Inferior parietal cortex (tissue), 1 donor: ENCODE results near the gene SPOCK1.

Experiments used
- DNase-seq: peaks from one replicate; pipeline ENCODE4 v3.0.0-alpha.2; 2016; ENCODE audit errors: extremely low spot score

The SPOCK1 gene

DNA sequence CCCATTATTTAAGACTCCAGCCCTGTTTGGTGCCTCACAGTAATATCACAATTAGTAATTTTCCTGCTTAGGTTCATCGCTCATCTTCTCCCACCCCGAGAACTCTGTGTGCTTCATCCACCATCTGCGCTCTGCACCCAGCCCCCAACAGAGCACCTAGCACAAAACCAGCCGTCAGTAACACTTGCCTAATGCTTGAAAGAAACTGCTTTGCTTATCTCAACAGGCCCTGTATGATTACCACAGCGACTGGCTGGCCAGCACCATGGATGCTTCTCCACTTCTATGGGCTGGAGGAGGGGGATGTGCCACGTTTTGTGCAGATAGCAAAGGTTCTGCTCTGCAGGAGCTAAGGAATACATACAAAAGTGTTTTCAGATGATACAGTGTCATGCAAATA is 166.8 kb downstream of the SPOCK1 start:
- no peak for DNase-seq

DNA sequence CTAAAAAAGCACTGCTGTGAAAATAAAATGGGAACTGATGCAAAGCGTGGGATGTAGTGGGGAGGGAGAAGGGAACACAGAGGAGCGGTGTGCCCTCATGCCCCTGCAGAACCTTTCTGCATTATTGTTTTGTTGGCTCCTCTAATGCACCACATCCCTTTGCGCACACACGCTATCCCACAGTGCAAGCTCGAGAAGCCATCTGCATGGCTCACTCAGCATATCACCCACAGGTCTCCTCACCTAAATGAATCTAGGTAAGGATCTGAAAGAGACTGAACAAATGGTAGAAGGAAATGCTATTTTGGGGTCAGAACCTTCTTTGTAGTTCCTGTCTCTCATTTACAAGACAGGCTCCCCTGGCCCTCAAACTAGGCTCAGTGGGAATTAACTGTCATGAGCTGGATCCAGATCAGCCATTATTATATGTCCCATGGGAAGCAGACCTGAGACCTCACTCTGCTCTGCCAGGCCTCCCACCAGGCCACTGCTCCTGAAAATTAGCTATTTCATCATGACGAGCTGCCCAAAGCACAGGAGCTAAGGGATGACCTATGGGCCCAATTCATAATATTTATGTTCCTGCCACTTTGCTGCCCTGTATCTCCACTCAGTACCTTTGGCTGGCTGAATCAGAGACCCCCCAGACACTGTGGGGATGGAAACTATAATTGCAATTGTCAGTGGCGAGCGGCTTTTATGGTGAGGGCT is 169.4 kb downstream of the SPOCK1 start:
- DNase-seq: no peak

DNA sequence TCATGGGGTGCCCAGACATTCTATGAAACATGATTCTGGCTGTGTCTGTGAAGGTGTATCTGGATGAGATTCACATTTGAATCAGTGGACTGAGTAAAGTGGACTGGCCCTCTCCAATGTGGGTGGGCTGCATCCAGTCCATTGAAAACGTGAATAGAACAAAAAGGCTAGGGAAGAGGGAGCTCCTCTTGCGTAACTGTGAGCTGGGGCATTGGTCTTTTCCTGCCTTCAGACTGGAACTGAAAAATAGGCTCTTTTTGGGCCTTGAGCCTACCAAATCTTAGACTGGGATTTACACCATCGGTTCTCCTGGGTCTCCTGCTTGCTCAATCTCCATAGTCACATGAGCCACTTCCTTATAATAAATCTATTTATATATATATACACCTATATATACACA is 170.1 kb downstream of the SPOCK1 start:
- no peak for DNase-seq

DNA sequence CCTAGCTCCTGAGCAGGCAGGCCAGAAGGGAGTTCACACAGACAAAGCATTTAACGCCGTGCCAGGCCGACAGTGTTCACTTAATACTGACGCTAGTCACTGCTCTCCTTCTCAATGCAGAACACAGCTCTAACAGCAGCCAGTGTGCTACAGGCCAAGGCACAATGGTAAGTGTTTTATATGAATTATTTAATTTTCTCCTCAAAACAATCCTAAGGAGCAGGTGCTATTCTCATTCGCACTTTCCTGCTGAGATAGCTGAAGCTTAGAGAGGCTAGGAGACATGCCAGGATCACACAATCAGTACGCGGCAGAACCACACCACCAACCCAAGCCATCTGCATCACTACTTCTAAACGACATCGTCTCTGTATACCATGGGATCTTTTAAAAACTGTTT is 170.7 kb downstream of the SPOCK1 start:
- DNase-seq: no peak

DNA sequence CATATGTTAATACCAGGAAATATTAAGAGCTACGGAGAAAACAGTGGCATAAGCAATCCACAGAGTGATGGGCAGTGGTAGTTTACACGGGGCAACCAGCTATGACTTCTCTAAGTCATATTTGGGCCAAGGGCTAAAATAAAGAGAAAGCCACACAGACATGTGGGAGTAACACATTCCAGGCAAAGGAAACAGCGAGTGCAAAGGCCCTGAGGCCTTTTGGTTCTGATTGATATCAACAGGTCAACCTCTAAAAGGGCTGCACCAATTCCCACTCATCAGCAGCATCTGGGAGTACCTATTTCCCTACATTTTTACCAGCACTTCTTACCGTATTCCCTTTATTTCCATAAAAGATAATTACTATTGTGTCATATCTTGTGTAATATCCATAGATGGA is 173.4 kb downstream of the SPOCK1 start:
- DNase-seq: no peak

DNA sequence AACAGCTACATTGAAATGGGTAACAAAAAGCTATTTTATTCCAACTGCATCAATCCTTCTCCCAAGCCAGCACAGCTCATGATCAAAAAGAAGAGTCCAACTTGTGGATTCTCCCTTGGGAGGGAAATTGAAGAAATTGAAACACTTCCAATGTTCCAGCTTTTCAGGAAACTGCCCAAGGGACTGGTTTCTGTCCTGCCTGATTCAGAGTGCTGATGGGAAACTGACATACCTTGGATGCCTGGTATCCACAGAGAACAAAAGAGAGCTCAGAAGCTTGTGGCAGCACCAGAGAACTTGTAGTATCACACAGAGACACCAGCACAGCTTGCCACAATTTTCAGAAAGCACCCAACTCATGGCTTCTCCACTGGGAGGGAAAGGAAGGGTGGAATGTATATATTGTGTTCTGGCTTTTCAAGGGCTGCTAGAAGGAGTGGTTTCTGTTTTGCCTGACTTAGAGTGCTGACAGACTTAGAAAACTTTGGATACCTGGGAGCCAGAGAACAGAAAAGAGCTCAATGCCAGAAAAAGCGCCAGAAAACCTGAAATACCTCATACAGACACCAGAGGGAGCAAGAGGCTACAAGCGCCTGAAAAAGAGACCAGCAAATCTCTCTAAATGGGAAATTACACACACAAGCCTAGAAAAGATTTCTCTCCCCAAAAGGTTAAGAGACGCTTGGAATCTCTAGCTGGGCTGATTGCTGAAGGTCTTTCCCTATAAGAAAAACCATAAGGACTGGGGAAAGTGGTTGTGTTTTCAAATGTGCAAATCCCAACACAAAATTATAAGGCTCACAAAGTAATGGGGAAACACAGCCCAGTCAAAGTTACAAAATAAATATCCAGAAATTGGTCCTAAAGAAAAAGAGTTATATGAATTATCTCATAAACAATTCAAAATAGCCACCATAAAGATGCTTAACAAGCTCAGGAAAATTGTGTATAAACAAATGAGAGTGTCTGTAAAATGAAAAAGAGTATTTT is 178.8 kb downstream of the SPOCK1 start:
- DNase-seq: peak; percentile 88

DNA sequence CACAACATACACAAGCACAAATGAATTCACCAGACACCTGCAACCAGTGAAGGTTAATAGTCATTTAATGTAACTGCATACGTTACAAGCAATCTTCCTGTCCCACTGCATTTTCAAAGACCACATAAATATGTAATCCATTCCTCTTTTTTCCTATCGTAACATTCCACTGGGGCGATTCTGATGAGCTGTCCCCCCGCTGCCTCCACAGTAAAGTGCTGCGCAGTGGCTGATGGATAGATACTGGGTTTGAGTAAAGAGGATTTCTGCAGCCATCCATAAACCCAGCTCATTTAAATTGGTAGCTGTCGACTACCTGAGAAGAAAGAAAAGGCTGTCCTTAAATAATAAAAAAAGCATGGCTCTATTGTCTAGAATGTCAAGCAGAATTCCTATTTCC is 181.1 kb downstream of the SPOCK1 start:
- DNase-seq: no peak

DNA sequence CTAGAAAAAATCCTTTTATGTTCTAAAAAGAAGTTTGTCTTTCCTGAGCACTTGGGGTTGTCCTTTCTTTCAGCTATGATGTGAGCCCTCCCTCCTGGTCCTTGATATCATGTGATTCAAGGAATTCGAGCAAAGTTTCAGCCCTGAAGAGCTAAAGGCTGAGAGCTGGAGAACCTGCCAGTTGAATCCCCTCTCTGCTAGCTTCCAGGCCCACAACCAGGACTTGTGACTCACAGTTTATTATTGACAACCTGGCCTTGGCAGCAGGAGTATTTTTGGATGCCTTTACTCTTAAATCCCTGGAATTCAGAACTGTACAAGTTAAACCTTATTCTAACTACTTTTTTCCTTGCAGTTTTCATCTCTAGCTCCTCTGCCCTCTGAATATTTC is 182.8 kb downstream of the SPOCK1 start:
- no peak for DNase-seq

DNA sequence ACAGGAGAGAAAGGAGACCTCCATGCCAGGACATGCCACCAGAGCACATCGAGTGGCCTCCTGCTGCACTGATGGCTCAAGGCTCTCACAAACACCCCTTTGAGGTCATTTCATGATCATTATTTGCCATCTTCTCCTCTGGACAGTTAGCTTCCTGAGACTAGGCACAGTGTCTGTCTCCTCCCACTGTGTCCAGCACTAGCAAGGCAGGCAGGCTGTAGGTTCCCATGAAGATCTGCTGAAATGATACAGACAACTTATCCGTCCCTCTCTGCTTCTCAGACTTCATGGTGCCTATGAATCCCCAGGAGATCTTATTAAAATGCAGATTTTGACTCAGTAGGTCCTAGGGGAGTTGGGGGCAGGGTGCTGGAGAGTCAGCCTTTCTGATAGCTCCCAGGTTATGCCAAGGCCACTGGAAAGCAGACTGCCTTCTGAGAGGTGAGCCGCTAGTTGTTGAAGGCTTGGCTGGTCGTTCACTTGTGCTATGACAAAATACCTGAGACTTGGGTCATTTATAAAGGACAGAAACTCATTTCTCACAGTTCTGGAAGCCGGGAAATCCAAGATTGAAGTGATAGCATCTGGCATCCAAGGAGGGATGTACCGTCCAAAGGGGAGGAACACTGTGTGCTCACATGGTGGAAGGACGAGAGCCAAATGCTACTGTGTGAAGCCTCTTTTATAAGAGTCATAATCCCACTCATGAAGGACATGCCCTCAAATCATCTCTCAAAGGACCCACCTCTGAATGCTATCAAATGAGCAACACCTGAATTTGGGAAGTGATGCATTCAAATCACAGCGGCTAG is 183.4 kb downstream of the SPOCK1 start:
- DNase-seq: no peak

DNA sequence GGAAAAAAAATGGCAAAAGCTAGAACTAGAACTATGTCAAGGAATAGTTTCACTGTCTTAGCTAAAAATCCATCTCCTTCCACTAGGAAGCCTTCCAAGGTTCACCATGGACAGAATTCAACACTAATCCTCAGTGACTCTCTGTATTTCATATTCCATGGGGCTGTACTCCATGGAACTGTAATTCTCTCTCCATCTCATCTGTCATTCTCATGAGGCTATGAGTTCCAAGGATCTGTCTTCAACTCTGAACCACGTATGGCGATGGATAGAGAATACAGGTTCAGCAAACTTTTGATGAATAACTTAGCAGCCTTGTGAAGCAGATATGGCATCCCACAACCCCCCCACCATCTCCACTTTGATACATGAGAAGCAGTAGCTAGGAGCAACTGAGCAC is 184.0 kb downstream of the SPOCK1 start:
- DNase-seq: no peak

DNA sequence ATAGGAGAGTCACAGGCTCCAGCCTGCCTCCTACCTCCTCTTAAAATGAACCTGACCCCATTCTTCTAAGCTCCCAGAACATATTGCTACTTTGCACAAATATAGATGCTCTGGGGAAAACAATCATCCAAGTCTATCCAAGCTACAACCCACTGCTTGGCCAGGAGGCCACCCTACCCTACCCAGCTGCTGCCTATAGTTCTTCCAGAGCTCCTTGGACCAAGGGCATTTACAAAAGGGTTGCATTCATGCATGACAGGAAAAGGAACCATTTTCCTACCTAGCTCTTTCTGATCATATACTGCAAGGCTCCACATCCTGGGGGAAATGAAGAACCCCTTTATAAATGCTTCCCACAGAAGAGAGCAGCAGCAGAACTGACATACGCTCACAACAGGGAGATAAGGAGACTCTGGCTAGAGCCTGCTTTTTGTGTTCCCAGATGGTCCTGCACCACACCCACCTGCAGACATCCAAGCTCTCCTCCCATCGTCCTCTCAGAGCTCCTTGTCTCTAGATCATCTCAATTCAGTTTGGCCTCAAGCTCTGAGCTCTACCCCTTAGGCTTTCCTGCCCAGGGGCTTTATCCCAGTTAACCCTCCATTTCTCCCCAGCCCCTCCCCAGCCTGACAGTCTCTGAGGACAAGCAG is 185.5 kb downstream of the SPOCK1 start:
- DNase-seq: no peak

DNA sequence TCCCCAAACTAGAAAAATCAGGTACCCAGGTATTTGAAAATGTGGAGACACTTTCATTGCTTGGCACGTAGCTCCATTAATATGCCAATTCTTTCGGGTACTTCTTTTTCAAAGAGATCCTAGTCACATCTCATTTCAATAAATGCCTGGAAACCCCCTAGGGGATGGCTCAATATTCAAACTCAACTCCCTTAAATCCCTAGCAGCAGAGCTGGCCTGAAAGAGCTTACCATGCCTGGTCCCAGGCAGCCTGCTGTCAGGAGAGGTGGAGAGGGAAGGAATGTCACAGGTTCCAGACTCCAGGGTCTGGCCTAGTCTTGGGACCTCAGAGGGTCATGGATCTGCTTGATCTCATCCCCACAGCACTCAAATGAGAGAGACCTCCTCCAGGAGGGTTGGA is 187.1 kb downstream of the SPOCK1 start:
- DNase-seq: no peak

DNA sequence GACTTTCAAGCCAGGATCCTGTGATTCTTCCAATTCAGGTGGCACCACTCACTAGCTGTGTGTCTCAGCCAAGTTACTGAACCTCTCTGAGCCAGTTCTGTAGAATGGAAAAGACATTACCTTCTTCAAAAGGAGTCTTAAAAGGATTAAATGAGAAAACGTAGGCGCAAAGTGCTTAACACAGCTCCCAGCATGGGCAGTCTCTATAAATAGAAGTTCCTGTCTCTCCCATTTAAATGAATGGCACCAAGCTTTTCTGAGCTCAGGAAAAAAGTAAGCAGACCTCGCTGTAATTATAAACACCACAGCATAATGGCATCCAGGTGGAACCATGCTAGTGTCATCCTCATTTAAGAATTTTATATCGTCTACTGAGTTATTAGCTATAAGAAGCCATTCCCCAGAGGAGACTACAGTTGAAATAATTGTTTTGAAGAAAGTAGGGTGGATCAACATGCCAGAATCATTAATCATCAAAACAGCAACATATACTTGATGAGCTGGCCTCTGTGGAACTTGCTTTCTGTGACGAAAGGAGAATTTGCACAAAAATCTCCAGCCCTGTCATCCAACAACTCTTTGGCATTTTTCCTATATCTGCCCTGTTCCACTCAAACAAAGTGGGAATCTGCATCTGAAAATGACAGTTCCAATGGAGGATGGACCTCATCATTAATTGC is 188.9 kb downstream of the SPOCK1 start:
- DNase-seq: no peak

DNA sequence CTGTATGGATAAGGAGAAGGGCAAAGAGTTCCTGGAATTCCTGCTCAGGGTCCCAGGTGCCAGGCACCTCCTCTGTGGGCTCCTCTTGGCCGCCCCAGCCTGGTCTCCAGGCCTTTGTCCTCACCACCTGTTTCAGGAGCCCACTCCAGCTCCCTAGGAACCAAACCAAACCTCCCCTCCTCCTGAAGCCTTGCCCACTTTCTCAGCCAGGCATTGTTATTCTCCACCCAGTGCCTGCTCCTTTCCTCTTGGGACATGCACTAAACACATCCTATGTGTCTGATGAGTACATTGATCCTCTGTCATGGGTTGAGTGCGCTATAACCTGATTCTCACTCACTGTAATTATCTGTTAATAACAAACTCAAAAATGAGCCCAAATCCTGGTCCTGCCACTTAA is 189.8 kb downstream of the SPOCK1 start:
- DNase-seq: no peak

DNA sequence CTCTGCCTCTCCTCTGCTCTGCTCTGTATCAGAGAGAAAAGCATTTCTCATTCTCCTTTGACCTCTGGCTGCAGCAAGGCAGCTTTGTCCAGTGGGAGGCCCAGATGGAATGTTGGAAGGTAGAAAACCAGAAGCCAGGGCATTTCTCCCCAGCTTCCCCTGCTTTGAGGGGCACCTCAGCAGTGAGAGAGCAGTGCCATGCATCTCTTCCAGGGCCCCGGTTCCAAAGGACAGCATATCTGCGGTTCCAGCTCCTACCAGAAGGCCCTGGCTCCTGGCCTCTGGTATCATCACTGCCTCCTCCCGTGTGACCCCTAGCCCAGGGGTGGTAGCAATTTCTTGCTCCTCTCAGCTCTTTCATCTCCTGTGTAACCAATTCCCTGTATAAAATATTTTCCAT is 190.8 kb downstream of the SPOCK1 start:
- no peak for DNase-seq

DNA sequence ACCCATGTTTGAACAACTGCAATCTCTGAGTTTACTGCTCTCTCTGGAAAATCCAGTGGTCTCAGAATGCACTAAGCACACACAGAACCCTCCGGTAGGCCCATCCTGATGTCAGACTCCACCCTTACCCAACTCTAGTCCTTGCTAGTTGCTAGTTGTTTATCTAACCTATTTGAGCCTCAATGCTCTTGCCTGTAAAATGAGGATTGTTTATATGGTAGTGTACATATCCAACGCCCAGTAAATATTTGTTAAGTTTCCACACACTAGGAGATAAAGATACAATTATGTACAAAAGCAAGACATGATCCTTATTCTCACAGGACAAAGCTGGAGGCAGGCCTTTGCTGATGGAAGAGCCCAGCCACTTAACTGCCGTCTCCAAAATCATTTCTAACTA is 192.2 kb downstream of the SPOCK1 start:
- no peak for DNase-seq

DNA sequence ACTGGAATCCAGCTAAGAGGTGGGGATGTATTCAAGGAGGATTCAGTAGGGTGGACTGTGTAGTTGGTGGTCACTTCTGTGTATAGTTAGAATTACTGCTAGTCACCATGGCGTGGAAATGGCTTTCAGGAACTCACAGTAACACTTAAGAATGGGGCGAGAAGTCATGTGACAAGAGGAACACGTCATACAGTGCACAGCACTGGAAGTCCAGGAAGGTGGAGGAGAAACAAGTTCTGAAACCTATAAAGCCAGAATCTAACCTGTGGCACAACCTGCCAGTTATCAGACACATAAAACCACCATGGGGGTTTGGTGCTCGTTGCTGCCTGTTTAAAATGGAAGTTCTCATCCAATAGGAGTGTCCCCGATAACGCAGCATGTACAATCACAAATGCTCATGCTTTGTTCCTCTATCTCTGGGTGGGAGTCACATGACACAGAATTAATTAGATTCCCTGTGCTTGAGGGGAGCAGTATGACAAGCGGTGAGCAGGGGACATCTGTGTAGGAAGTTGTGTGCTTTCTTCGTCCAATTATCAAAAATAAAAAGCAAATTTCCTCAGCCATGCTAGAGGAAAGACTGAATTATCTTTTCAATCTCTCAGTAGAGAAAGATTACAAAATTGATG is 193.0 kb downstream of the SPOCK1 start:
- DNase-seq: no peak

DNA sequence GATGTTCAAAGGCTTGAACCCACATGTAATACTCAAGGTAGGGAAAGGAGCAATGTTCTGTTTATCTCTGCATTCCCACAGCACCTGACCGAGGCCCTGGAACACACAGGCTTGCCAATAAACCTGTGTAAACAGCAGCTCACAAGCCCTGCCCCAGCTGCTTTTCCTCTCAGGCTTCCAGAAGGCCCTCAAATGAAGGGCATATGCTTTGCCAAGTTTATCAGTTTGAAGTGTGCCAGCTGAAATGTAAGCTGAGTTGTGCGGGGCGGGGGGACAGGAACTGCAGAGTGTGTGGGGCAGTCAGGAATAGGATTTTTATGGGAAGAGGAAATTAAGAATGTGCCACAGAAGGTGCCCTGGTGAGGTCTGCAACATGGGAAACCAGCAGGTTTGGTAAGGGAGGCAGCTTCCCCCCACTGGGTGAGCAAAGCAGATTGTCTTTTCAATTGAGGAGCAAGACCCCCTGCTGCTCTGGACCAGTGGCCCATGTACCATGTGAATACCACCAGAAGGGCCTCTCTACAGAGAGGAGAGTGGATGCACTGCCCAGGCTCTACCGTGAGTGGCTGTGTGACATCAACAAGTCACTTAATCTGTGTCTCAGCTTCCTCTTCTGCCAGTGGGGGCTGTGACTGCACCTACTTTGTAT is 194.8 kb downstream of the SPOCK1 start:
- no peak for DNase-seq

DNA sequence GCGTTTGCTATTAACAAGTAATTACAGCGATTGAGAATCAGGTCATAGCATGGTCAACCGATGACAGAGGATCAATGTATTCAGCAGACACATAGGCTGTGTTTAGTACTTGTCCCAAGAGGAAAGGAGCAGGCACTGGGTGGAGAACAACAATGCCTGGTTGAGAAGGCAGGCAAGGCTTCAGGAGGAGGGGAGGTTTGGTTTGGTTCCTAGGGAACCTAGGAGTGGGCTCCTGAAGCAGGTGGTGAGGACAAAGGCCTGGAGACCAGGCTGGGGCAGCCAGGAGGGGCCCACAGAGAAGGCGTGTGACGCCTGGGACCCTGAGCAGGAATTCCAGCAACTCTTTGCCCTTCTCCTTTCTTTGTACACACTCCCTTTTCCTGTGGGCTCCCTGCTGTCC is 195.6 kb downstream of the SPOCK1 start:
- no peak for DNase-seq
